Kidney (tissue), 14 donors: ENCODE data around the gene ADAMTS17. TPM values are rescaled to one million over a fixed set of nuclear protein-coding genes. Genes with fewer than 3 reads are reported as not detected.

ENCODE experiments used
- DNase-seq, 5 donors: peaks; one replicate each; pipeline ENCODE4 v3.0.0-alpha.2; 2013 to 2020
- FAIRE-seq: peaks from 2 replicates; lab custom pipeline; 2012; peaks lifted over from hg19 to GRCh38; lab: Jason Lieb, UNC
- H3K27ac ChIP-seq, 2 donors: one replicate each; pipeline ENCODE4 v1.7.0; 2013; ENCODE audit warnings: low read depth in 2 of 2, low read length in 2 of 2, inconsistent platforms in 1 of 2
- H3K27me3 ChIP-seq: one replicate; pipeline ENCODE4 v1.7.1; 2013; ENCODE audit warnings: low read length, inconsistent platforms; ENCODE audit not compliant: control insufficient read depth, insufficient read depth
- H3K36me3 ChIP-seq, 3 donors: one replicate each; pipeline versions ENCODE4 v1.7.0 to v1.7.1; 2013; ENCODE audit warnings: low read length in 3 of 3, control low read depth in 1 of 3, inconsistent platforms in 1 of 3; ENCODE audit not compliant: insufficient read depth in 3 of 3, control insufficient read depth in 2 of 3
- H3K4me1 ChIP-seq, 3 donors: one replicate each; pipeline versions ENCODE4 v1.7.0 to v1.7.1; 2013; ENCODE audit warnings: low read length in 3 of 3, inconsistent platforms in 1 of 3, low read depth in 1 of 3; ENCODE audit not compliant: control insufficient read depth in 2 of 3, insufficient read depth in 2 of 3
- H3K4me3 ChIP-seq, 3 donors: one replicate each; pipeline versions ENCODE4 v1.7.0 to v1.8.1; 2013; ENCODE audit warnings: low read length in 3 of 3, control low read depth in 1 of 3, inconsistent platforms in 1 of 3
- H3K9ac ChIP-seq, 3 donors: one replicate each; pipeline versions ENCODE4 v1.7.0 to v1.7.1; 2013; ENCODE audit warnings: low read length in 3 of 3, control low read depth in 1 of 3, inconsistent platforms in 1 of 3
- H3K9me3 ChIP-seq, 3 donors: one replicate each; pipeline versions ENCODE4 v1.7.0 to v1.7.1; 2013; ENCODE audit warnings: low read length in 3 of 3, control low read depth in 1 of 3, inconsistent platforms in 1 of 3; ENCODE audit not compliant: control insufficient read depth in 2 of 3, insufficient read depth in 1 of 3
- intact Hi-C: fragments of 100-400 bp; cut with DNase I; formaldehyde crosslinking; loops from one replicate; pipeline ENCODE4 v1.11.1; 2022
- polyA plus RNA-seq: library from polyadenylated mRNA; stranded (reverse); fragments of 350-450 nt; fragmentation: Illumina TruSeq; extraction: RNeasy Lipid Tissue Mini Kit (QIAGEN cat#74804); gene quantifications from one replicate; pipeline ENCODE4 v1.2.3, GENCODE V29; 2014; ENCODE audit warnings: low read depth, low replicate concordance; ENCODE audit not compliant: insufficient read depth
- total RNA-seq: library from RNA; stranded (reverse); fragmentation: NEBNext Ultra II Directional; extraction: Animal tissue kit (Norgen Biotek cat#: 25700); gene quantifications from one replicate; pipeline ENCODE4 v1.2.1, GENCODE V29; 2021
- TF ChIP-seq, protein P1 (sequence below): IDR thresholded peaks from 3 replicates; pipeline ENCODE4 v1.5.1; 2012; ENCODE audit warnings: mild to moderate bottlenecking, moderate library complexity, borderline replicate concordance; ENCODE audit not compliant: insufficient read depth; ENCODE audit errors: extremely low read depth
- donor health status: control.
- donor health status: control.
- donor health status: control.
- donor health status: control.
- donor health status: control.
- donor health status: DM: yes; HTN: yes; CAD: no.
- donor health status: Normal renal cell carcinoma (clear cell type).

The ADAMTS17 gene
- total and polyA plus RNA-seq, 2 donors from 2014 or later, result 1.7 to 2.2 TPM

GRCh38 chr15:100061944-100062343 lies 279.8 kb downstream of the ADAMTS17 start:
- FAIRE-seq (no peak), DNase-seq (no peak)
- Histone ChIP-seq H3K27ac (peak overlapping the region in 1 of 2 donors; percentile 27), H3K4me1 (peaks cover 0 to 15% (median 6%) of the 10 kb centered on the region in 3 donors), H3K36me3 (no peaks in the 10 kb centered on the region), H3K4me3 (no peak overlapping the region), H3K9ac (no peak overlapping the region), H3K9me3 (no peaks in the 10 kb centered on the region), H3K27me3 (no peaks in the 10 kb centered on the region)
- TF ChIP-seq, protein P1, sequence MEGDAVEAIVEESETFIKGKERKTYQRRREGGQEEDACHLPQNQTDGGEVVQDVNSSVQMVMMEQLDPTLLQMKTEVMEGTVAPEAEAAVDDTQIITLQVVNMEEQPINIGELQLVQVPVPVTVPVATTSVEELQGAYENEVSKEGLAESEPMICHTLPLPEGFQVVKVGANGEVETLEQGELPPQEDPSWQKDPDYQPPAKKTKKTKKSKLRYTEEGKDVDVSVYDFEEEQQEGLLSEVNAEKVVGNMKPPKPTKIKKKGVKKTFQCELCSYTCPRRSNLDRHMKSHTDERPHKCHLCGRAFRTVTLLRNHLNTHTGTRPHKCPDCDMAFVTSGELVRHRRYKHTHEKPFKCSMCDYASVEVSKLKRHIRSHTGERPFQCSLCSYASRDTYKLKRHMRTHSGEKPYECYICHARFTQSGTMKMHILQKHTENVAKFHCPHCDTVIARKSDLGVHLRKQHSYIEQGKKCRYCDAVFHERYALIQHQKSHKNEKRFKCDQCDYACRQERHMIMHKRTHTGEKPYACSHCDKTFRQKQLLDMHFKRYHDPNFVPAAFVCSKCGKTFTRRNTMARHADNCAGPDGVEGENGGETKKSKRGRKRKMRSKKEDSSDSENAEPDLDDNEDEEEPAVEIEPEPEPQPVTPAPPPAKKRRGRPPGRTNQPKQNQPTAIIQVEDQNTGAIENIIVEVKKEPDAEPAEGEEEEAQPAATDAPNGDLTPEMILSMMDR, result no peak
- intact Hi-C loops, result no loop called here

DNA sequence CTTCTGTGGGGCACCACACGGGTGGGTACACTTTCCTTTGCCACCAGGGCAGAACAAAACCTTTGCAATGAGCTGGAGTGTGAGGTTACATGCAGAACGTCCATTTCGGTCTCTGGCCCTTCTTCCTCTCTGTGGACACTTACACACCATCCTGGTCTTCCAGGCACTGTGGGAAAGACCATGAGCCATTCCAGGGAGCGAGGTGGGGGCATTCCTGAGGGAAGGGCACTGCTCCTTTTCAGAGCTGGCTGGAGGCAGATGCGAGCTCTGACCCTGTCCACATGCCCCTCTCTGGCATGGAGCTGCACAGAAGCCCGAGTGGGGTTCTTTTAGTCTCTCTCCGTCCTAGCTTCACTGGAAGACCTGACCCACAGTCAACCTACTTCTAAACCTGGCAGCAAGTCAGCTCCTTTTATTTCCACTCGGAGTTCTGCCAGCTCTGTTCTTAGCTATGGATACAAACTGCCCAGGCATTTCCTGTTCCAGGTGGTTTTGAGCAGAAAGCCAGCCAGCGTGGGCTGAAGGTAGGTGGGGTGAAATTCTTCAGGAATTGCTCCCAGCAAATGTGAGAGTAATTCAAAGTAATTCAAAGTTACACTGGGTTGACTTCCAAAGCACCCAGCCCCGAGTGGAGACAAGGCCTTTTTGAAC lies 281.4 kb downstream of the ADAMTS17 start:
- DNase-seq, result peak in 2 of 5 donors; percentile 29 to 64
- H3K9ac ChIP-seq, result peak overlapping the region in 1 of 3 donors; percentile 19
- intact Hi-C loops, result no loop called here
- H3K27ac ChIP-seq, result peak overlapping the region; percentile 80 to 83
- no peak overlapping the region for H3K4me3 ChIP-seq
- TF ChIP-seq, protein P1, result no peak
- H3K4me1 ChIP-seq, result peaks cover 0 to 15% (median 6%) of the 10 kb centered on the region in 3 donors
- no peaks in the 10 kb centered on the region for H3K36me3 ChIP-seq
- no peaks in the 10 kb centered on the region for H3K9me3 ChIP-seq
- H3K27me3 ChIP-seq, result no peaks in the 10 kb centered on the region
- peak; percentile 25 for FAIRE-seq

DNA sequence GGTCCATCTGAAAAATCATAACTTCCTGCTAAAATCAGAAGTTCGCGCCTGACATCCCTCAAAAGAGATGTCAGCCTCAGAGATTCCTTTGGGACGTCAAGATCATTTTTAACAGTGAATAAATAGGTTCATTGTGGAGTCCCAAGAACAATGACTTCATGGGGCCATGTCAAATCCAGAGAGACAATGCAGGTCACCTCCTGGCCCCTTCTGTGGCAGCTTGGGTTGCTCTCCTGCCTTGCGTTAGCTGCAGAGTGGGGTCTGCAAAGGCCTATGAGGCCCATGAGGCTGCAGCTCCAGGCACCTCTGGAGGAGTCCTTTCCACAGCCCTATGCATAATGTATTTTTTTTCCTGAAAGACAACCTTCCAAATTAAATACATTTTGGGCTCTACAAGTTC lies 282.3 kb downstream of the ADAMTS17 start:
- TF ChIP-seq, protein P1, result no peak
- Histone ChIP-seq H3K4me3 (no peak overlapping the region), H3K9ac (no peak overlapping the region), H3K4me1 (peaks cover 0 to 15% (median 6%) of the 10 kb centered on the region in 3 donors), H3K9me3 (no peaks in the 10 kb centered on the region), H3K27me3 (no peaks in the 10 kb centered on the region), H3K27ac (no peak overlapping the region), H3K36me3 (no peaks in the 10 kb centered on the region)
- FAIRE-seq, result no peak
- intact Hi-C loops, result no loop called here
- DNase-seq, result no peak
